HTR-8/SVneo (cell line): ENCODE data around the gene QPRT.
"Not testable (repeated sequence)": the region's sequence is repeated elsewhere in the genome, so short reads cannot be mapped to it uniquely, and the experiment has no call there.

Experiments
- DNase-seq: peaks from one replicate; pipeline ENCODE4 v3.0.0; 2011; ENCODE audit warnings: low spot score, mixed read lengths; ENCODE audit not compliant: insufficient read length
- FAIRE-seq: peaks from 2 replicates; lab custom pipeline; 2011; peaks lifted over from hg19 to GRCh38; lab: Jason Lieb, UNC

QPRT gene

DNA sequence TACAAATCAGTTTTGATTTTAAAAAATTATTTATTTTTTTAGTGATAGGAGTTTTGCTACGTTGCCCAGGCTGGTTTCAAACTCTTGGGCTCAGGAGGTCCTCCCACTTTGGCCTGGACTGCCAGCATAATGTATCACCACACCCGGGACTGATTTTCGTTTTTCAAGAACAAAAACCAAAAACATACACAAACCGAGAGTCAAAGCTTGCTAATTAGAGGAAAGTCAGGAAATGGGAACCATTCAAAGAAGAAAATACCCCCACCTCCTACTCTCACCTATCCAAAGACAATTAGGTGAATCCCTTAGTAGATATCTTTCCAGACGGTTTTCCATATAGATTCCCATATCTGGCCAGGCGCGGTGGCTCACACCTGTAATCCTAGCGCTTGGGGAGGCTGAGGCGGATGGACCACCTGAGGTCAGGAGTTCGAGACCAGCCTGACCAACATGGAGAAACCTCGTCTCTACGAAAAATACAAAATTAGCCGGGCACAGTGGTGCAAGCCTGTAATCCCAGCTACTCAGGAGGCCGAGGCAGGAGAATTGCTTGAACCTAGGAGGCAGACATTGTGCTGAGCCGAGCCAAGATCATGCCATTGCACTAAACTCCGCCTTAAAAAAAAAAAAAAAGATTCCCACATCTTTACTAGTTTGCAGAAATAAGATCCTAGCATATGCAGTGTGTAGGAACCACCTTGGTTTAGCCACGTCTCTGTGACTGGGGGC lies 16.8 kb upstream of the QPRT start:
- DNase-seq: no peak
- no peak for FAIRE-seq

DNA sequence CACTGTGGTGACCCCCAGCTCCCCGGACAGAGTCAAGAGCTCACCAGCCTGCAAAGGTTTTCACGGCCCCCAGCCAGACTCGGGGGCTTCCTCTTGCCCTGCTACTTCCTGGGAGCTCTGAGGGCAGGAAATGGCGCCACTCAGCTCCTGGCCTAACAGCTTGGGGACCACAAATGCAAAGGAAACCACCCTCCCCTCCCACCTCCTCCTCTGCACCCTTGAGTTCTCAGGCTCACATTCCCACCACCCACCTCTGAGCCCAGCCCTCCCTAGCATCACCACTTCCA lies 16.3 kb upstream of the QPRT start:
- FAIRE-seq (no peak), DNase-seq (no peak)

DNA sequence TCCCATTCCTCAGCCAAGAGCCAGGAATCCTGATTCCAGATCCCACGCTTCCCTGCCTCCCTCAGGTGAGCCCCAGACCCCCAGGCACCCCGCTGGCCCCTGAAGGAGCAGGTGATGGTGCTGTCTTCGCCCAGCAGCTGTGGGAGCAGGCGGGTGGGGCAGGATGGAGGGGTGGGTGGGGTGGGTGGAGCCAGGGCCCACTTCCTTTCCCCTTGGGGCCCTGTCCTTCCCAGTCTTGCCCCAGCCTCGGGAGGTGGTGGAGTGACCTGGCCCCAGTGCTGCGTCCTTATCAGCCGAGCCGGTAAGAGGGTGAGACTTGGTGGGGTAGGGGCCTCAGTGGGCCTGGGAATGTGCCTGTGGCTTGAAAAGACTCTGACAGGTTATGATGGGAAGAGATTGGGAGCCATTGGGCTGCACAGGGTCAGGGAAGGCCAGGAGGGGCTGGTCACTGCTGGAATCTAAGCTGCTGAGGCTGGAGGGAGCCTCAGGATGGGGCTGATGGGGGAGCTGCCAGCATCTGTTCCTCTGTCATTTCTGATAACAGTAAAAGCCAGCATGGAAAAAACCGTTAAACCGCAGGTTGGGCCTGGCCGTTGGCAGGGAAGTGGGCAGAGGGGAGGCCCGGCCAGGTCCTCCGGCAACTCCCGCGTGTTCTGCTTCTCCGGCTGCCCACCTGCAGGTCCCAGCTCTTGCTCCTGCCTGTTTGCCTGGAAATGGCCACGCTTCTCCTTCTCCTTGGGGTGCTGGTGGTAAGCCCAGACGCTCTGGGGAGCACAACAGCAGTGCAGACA lies 15.8 kb upstream of the QPRT start, which contains the start of gene SPN:
TSS of gene SPN (plus strand) at position 232 of the 791 bp plus-strand sequence. CDS start at position 714, 482 bp downstream.
- DNase-seq (no peak), FAIRE-seq (no peak)

DNA sequence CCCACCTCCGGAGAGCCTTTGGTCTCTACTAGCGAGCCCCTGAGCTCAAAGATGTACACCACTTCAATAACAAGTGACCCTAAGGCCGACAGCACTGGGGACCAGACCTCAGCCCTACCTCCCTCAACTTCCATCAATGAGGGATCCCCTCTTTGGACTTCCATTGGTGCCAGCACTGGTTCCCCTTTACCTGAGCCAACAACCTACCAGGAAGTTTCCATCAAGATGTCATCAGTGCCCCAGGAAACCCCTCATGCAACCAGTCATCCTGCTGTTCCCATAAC lies 15.2 kb upstream of the QPRT start:
- FAIRE-seq (no peak), DNase-seq (no peak)

DNA sequence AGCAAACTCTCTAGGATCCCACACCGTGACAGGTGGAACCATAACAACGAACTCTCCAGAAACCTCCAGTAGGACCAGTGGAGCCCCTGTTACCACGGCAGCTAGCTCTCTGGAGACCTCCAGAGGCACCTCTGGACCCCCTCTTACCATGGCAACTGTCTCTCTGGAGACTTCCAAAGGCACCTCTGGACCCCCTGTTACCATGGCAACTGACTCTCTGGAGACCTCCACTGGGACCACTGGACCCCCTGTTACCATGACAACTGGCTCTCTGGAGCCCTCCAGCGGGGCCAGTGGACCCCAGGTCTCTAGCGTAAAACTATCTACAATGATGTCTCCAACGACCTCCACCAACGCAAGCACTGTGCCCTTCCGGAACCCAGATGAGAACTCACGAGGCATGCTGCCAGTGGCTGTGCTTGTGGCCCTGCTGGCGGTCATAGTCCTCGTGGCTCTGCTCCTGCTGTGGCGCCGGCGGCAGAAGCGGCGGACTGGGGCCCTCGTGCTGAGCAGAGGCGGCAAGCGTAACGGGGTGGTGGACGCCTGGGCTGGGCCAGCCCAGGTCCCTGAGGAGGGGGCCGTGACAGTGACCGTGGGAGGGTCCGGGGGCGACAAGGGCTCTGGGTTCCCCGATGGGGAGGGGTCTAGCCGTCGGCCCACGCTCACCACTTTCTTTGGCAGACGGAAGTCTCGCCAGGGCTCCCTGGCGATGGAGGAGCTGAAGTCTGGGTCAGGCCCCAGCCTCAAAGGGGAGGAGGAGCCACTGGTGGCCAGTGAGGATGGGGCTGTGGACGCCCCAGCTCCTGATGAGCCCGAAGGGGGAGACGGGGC lies 14.7 kb upstream of the QPRT start:
- no peak for FAIRE-seq

DNA sequence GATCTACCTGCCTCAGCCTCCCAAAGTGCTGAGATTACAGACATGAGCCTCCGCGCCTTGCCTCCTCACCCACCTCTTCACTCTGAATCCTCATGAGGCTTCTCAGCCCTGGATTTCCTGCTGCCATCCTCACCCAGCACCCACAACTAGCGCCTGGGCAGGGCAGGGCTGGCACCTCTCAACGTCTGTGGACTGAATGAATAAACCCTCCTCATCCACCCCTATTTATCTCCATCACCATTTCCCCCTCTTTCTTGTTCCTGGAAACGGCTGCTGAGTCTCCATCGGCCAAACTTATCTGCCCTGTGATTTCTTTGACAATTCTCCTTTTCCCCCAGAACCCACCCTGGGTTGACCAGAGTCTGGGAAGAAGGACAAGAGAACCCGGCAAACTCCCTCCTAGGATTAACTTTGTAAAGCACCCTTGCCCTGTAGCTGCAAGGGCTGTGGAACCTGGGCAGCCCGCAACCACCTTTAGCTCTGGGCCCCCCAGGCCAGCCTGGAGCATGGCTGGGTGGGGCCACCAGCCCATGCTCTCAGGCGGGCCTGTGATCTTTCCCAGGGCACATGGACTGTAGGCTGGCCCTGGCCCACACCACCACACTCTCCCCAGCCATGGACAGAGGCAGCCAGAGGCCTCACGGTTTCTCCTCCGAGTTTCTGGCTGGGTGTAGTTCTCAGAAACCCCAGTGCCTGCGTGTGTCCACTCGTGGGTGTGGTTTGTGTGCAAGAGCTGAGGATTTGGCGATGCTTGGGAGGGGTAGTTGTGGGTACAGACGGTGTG lies 13.5 kb upstream of the QPRT start:
- no peak for FAIRE-seq

More for the DNA sequence above, 14.7 kb upstream of the QPRT start:
- no peak for DNase-seq

DNA sequence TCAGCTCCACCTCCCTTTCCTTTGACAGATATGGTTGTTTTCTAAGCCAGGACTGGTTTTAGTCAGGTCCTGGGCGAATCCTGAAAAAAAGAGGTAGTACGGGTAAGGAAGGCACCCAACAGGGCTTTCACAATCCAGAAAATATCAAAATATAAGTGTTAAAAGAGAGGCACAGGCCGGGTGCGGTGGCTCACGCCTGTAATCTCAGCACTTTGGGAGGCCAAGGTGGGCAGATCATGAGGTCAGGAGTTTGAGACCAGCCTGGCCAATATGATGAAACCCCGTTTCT lies 11.7 kb upstream of the QPRT start:
- DNase-seq, FAIRE-seq: not testable (repeated sequence)

More for the DNA sequence above, 13.5 kb upstream of the QPRT start:
- no peak for DNase-seq

DNA sequence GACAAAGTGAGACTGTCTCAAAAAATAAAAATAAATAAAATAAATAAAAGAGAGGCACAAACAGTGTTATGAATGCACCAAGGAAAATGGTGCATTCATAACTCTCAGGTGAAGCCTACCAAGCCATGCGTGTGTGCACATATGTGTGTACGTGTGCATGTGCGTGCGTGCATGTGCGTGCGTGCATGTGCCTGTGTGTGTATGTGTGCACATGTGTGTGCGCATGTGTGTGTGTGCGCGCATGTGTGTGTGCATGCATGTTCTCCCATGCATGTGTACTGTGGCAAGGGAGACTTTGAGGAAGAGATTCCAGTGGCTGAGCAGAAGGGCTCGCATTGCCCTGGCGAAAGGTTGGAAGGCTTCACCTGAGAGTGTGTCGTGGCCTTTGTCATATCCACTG lies 11.2 kb upstream of the QPRT start:
- FAIRE-seq (no peak), DNase-seq (no peak)

DNA sequence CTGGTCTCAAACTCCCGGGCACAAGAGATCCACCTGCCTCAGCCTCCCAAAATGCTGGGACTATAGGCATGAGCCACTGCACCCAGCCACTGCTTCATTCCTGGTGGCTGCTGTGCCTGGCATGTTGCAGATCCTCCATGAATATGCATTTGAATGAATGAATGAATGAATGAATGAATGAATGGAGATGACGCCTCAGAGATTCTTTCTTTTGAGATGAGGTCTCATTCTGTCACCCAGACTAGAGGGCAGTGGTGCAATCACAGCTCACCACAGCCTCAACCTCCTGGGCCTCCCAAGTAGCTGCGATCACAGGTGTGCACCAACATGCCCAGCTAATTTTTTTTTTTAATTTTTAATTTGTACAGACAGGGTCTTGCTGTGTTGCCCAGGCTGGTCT lies 10.7 kb upstream of the QPRT start:
- DNase-seq: no peak
- FAIRE-seq: no peak

DNA sequence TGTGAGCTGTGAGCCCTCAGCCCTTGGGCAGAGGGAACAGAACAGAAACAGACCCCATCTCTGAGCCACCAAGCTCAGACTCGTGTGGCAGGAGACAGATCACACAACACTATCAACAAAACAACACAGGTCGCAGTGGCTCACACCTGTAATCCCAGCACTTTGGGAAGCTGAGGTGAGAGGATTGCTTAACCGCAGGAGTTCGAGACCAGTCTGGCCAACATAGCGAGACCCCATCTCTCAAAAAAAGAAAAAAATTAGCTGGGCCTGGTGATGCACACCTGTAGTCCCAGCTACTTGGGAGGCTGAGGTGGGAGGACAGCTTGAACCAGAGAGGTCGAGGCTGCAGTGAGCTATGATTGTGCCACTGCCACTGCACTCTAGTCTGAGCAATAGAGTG lies 5.5 kb upstream of the QPRT start:
- DNase-seq (no peak), FAIRE-seq (no peak)

DNA sequence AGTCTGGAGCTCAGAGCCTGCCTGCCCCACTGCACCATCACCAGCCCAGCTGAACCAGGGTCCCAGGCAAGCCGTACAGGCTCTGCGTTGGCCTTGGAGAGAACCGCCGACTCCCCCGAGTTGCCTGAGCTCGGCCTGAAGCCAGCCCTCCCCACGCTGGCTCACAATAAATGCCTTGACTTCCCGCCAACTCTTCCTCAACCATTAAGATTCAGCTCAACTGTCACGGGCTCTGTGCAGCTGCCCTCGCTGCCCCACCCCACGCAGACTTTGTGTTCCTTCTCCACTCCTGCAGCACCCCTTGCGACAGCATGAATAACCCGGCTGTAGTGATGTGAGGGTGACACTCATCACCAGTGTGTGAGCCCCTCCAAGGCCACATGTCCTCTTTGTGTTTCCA lies 4.8 kb upstream of the QPRT start:
- DNase-seq: no peak
- no peak for FAIRE-seq

DNA sequence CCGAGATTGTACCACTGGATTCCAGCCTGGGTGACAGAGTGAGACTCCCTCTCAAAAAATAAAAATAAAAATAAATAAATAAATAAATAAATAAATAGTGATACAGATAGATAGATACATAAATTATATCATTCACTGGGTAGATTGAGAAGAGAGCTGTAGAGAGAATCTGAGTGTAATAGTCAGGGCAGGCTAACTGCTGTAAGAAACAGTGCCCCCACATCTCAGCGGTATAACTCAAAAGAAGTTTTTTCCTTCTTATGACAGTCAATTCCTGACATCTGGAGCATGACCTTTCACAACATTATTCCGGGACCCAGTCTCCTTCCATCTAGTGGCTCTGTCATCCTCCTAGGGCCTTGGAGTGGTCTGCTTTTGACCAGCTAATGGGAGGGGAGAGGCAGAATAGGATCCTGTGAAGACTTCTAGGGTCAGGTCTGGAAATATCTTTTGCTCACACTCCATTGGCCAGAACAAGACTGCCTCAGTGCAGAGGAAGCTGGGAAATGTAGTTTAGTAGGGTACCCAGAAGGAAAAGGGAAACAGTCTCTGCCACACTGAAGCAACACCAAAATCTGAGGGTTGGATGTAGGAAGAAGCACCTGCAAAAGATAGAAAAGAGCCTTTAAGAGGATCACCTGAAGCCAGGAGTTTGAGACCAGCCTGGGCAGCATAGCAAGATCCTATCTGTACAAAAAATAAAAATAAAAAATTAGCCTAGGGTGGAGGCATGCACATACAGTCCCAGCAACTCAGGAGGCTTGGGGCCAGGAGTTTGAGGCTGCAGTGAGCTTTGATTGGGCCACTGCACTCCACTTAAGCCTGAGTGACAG lies 3.0 kb upstream of the QPRT start:
- FAIRE-seq (no peak), DNase-seq (peak; percentile 43)

DNA sequence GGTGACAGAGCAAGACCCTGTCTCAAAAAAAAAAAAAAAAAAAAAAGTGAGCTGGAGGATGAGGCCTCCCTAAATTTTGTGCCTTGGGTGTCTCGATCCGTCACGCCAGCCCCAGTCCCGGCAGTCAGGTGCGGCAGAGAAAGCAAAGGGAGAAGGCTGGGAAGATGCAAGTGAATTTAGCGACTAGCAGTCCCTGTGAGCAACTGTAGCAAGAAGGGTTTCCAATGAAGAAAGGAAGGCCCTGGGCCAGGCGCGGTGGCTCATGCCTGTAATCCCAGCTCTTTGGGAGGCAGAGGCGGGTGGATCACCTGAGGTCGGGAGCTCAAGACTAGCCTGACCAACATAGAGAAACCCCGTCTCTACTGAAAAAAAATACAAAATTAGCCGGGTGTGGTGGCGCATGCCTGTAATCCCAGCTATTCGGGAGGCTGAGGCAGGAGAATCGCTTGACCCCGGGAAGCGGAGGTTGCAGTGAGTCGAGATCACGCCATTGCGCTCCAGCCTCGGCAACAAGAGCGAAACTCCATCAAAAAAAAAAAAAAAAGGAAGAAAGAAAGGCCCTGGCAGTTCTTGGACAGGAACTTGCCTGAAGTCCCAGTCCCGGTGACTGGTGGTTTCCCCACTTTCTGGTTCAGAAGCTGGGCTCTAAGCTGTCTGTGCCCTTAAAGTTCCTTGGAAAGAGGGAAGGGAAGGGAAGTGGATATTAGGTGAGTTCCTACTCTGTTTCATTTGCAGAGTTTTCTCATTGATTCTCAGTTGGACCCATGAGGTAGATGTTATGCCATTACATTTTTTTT lies 1.8 kb upstream of the QPRT start:
- DNase-seq (no peak), FAIRE-seq (no peak)

DNA sequence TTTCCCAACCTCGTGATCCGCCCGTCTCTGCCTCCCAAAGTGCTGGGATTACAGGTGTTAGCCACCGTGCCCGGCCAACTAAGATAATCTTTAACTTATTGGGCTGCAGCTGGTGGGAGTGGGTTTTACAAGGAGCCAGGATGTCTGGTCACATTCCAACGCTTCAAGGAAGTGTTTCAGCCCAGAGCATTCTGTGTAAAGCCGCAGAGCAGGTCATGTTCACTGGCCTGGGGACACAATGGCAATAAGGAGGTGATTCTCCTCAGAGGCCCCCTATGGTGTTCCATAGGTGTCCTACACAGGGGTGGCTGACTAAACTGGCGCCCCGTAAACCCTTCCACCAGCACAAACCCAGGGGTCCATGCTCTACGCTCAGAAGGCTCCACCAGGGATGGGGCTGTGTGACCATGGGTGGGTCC lies 1.2 kb downstream of the QPRT start:
- DNase-seq (no peak), FAIRE-seq (no peak)

DNA sequence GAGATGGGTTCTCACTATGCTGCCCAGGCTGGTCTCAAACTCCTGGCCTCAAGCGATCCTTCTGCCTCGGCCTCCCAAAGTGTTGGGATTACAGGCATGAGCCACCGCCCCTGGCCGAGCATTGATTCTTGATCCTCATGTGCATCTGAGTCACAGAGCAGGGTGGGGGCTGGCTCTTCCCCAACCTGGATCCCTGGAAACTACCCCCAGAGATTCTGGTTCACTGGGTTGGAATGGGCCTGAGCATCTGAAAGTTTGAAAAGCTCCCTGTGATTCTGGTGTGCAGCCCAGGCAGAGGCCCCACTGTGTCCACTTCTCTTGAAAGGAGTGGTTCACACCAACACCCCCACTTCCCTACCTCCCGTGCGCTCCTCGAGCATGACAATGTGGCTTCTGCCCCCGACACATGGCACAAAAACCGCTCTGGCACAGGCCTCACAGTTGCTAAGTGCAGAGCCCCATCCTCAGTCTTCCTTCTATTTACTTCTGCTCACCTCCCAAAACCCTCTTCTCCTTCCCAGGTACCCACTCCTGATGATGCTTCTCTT lies 4.6 kb downstream of the QPRT start:
- no peak for DNase-seq
- FAIRE-seq: no peak

DNA sequence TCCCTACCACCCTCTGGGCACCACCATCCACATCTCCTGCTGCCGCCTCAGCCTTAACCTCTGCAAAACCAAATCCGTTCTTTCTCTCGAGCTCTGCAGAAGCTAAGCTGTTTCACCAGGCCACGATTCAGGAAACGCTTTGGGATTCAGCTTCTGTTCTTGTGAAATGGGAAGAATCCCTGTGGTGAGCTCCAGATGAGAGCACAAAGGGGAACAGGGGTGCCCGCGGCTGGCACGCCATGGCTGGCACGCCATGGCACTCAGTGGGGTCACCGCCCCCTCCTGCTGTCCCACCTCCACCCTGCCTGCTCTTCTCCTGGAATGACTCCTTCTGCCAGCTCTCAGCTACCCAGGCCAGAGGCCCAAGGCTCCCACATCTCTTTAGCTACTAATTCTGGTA lies 5.7 kb downstream of the QPRT start:
- DNase-seq: no peak
- FAIRE-seq: no peak

DNA sequence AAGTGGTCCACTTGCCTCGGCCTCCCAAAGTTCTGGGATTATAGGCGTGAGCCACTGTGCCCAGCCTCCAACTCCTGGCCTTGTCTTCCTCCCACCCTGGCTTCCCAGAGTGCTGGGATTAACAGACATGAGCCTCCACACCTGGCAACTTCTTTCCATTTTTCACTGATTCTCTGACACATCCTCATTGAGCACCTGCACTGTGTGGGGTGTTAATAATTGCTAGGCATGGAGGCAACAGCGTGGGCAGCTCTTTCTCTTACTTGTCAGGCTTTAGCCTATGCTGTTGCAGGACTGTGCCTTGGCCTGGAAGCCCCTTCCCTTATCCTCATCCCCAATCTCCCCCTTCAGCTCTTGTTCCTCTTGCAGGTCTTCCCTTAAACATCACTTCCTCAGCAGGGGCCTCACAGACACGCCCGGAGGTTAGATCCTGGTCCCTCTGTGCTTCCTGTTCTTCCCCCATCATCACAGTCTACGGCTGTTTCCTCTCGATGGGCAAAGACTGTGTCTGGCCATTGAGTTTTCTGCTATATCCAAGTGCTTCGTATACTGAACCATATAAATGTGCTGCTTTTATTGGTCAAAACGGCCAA lies 7.9 kb downstream of the QPRT start:
- FAIRE-seq (no peak), DNase-seq (no peak)

DNA sequence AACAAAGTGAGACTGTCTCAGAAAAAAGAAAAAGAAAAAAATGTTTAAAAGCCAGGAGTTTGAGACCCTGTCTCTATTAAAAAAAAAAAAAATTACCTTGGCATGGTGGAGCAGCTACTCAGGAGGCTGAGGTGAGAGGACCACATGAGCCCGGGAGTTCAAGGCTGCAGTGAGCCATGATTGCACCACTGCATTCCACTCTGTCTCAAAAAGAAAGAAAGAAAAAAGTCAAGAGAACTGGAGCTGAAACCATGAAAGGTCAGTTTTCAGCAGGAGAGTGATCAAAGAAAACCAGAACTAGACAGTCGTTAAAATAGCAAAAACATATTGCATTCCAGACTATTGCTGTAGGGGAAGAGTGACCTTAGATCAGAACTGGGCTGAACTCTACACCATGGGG lies 8.8 kb downstream of the QPRT start:
- FAIRE-seq: no peak
- no peak for DNase-seq
